ENCODE measurements around the gene KCNIP2. TPM values are rescaled to one million over a fixed set of nuclear protein-coding genes. Genes with fewer than 3 reads are reported as not detected.
A peak's percentile ranks its signal among the peaks of the same experiment; 100 is the strongest.

Gene KCNIP2
- total and polyA plus RNA-seq, 4 donors, result 3.9 to 9.0 (median 4.3) TPM; not detected in 1

DNA sequence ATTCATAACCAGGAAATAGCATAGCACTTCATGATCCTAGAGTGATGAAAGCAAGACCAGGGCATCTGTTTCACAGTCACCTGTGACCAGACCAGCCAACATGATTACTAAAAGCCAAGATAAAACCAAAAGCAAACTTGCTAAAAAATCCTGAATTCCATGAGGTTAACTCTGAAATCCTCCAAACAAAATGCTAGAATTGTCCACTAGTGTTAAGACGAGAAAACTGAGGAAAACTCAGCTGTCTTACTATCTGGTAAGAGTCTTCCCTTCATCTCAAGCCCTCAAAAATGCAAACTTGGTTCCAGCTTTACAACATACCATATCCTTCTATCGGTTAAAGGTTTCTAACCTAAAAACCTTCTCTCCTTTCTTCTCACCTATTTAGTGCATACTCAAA, 59.0 kb downstream of the KCNIP2 start:
- Histone ChIP-seq H3K36me3 (ENCODE audit: control insufficient read depth in 1 of 2, insufficient read depth in 2 of 2, low read length in 1 of 2) (peaks cover 6 to 7% of the 10 kb centered on the region in 2 donors), H3K4me3 (ENCODE audit: low read length in 2 of 2) (no peak overlapping the region), H3K4me1 (ENCODE audit: control insufficient read depth in 1 of 2, insufficient read depth in 2 of 2, low read length in 2 of 2) (no peaks in the 10 kb centered on the region), H3K27ac (ENCODE audit: low read depth in 1 of 2, low read length in 2 of 2) (no peak overlapping the region), H3K27me3 (ENCODE audit: control insufficient read depth in 1 of 2, insufficient read depth in 2 of 2, low read length in 1 of 2) (no peaks in the 10 kb centered on the region), H3K9me3 (ENCODE audit: control insufficient read depth, low read length) (no peaks in the 10 kb centered on the region)
- intact Hi-C loops (cut with DNase I), result loop anchor here (5.0 kb wide), 3 partner anchors 182 to 567 kb away; no protein-coding TSS in a partner anchor
- whole genome bisulfite sequencing, 2 donors, result 68 to 76% methylated on average over 2 of the region's 2 CpGs
- ATAC-seq (ENCODE audit: low FRiP score), result no peak
- no peak for DNase-seq

DNA sequence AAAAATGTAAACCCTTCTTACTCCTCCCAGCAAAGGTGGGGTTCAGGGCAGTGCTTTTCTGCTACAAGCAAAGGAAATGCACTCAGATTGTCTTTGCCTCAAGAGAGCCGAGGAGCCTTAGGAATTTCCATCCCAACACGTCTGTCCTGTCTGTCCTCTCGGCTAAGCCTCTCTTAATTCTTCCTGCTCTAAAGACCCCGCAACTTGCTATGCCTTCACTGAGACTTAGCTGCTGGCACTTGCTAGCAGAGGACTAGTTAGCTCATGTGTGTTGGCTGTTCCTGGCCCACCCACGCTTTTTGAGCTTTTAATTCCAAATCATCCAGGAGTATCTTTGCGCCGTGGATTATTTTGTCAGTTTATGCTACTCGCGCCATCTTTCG, 59.9 kb downstream of the KCNIP2 start:
- H3K27me3 ChIP-seq (ENCODE audit: control insufficient read depth in 1 of 2, insufficient read depth in 2 of 2, low read length in 1 of 2), result no peaks in the 10 kb centered on the region
- peaks cover 4 to 7% of the 10 kb centered on the region in 2 donors for H3K36me3 ChIP-seq (ENCODE audit: control insufficient read depth in 1 of 2, insufficient read depth in 2 of 2, low read length in 1 of 2)
- no peaks in the 10 kb centered on the region for H3K9me3 ChIP-seq (ENCODE audit: control insufficient read depth, low read length)
- H3K4me1 ChIP-seq (ENCODE audit: control insufficient read depth in 1 of 2, insufficient read depth in 2 of 2, low read length in 2 of 2), result no peaks in the 10 kb centered on the region
- intact Hi-C loops (cut with DNase I), result loop anchor here (5.0 kb wide), 3 partner anchors 181 to 566 kb away; no protein-coding TSS in a partner anchor
- H3K27ac ChIP-seq (ENCODE audit: low read depth in 1 of 2, low read length in 2 of 2), result no peak overlapping the region
- 45 to 46% methylated on average over 10 of the region's 10 CpGs for WGBS, 2 donors
- peak overlapping the region; percentile 43 to 49 for H3K4me3 ChIP-seq (ENCODE audit: low read length in 2 of 2)
- peak in 1 of 2 donors; percentile 8 for DNase-seq
- ATAC-seq (ENCODE audit: low FRiP score), result no peak

DNA sequence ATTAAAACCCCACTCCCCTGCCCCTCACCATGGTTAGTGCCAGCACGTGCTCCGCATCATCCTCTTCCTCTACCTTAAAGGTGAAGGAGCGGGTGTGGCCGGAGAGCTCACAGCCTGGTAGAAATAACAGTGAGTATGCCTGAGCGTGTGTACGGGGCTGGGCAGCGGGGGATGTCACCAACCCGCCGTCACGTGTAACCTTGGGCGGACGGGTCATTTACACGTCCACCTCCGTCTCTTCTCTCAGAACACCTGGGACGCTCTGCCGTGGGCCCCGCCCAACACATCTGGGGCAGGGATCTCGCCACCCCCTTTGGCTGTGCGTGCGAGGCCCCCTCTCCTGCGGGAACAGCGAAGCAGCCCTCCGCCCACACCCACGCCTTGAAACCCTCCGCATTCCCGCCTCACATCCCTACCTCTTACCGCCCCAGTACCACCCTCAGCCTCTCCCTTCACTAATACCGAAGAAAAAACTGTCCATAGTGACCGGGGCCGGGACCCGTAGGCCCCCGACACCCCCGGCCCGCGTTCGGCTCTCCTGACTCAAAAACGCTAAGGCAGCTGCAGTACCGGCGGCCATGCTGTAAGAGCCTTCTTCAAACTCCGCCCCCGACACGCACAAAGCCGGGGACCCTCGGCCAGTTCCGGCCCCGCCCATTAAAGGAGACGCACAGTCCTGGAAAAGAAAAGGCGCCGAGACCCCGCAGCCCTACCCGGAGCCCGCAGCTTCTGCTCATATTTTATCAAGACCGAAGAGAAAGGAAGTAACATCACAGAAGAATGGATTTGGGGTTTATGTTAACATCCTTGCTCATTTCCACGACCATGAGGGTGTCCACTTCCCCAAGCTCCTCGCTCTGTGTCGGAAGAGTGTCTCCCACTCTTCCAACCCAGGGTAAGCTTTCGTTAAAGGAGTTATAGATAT, 60.5 kb downstream of the KCNIP2 start, which contains the start of gene NPM3:
Gene NPM3 (minus strand): TSS at position 636 of the 925 bp plus-strand sequence. CDS start 56 bp downstream, at position 580.
- ATAC-seq (ENCODE audit: low FRiP score) (peak; percentile 75), DNase-seq (peak; percentile 89 to 94)
- intact Hi-C loops (cut with DNase I), result loop anchor here (5.0 kb wide), 3 partner anchors 181 to 566 kb away; no protein-coding TSS in a partner anchor
- H3K4me1 ChIP-seq (ENCODE audit: control insufficient read depth in 1 of 2, insufficient read depth in 2 of 2, low read length in 2 of 2), result no peaks in the 10 kb centered on the region
- peaks cover 4 to 7% of the 10 kb centered on the region in 2 donors for H3K36me3 ChIP-seq (ENCODE audit: control insufficient read depth in 1 of 2, insufficient read depth in 2 of 2, low read length in 1 of 2)
- H3K27me3 ChIP-seq (ENCODE audit: control insufficient read depth in 1 of 2, insufficient read depth in 2 of 2, low read length in 1 of 2), result no peaks in the 10 kb centered on the region
- H3K27ac ChIP-seq (ENCODE audit: low read depth in 1 of 2, low read length in 2 of 2), result no peak within 1 kb of the TSS
- peak within 1 kb of the TSS; percentile 43 to 49 for H3K4me3 ChIP-seq (ENCODE audit: low read length in 2 of 2)
- 1 to 2% methylated on average over 54 to 57 of the region's 57 CpGs for WGBS, 2 donors
- no peaks in the 10 kb centered on the region for H3K9me3 ChIP-seq (ENCODE audit: control insufficient read depth, low read length)

DNA sequence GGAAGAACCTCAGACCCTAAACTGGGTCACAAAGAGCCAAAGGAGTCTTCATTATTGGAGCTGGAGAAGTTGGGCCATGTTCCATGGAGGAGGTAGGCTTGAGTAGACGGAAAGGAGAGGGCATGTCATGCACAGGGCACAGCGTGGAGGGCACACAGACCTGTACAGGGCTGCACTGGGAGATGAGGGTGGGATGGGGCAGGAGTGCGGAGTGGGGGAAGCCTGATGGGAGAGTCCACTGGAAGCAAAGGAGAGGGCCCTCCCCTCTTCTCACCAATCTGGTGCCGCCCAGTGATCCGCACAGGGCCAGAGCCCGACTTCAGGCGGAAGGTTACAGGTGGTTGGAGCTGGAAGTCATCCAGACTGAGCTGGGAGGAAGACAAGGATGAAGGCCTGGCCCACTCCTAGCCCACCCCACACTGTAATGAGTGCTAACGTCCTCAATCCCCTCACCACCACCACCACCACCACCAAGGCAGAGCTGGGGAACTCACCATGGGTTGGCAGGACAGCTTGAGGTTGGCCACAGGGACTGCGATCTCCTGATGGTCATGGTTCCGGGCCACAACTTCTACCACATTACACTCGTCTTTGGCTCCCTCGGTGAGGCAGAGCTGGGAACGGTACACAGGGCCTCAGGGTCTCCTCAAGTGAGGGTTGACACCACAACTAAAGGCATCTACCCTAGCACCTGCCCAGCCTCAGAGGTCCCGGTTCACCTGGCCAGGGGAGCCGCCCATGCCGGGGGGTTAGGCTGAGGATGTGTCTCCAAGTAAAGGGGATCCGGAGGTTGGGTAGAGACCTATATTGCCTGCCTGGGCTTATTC, 61.4 kb downstream of the KCNIP2 start:
- Histone ChIP-seq H3K9me3 (ENCODE audit: control insufficient read depth, low read length) (no peaks in the 10 kb centered on the region), H3K4me1 (ENCODE audit: control insufficient read depth in 1 of 2, insufficient read depth in 2 of 2, low read length in 2 of 2) (no peaks in the 10 kb centered on the region), H3K27ac (ENCODE audit: low read depth in 1 of 2, low read length in 2 of 2) (no peak overlapping the region), H3K27me3 (ENCODE audit: control insufficient read depth in 1 of 2, insufficient read depth in 2 of 2, low read length in 1 of 2) (no peaks in the 10 kb centered on the region), H3K36me3 (ENCODE audit: control insufficient read depth in 1 of 2, insufficient read depth in 2 of 2, low read length in 1 of 2) (peaks cover 4 to 7% of the 10 kb centered on the region in 2 donors), H3K4me3 (ENCODE audit: low read length in 2 of 2) (no peak overlapping the region)
- intact Hi-C loops (cut with DNase I), result loop anchor here (2.0 to 5.0 kb wide), 4 partner anchors 179 to 565 kb away; no protein-coding TSS in a partner anchor
- DNase-seq (peak in 1 of 2 donors; percentile 65), ATAC-seq (ENCODE audit: low FRiP score) (no peak)
- 54 to 55% methylated on average over 17 of the region's 17 CpGs for WGBS, 2 donors

DNA sequence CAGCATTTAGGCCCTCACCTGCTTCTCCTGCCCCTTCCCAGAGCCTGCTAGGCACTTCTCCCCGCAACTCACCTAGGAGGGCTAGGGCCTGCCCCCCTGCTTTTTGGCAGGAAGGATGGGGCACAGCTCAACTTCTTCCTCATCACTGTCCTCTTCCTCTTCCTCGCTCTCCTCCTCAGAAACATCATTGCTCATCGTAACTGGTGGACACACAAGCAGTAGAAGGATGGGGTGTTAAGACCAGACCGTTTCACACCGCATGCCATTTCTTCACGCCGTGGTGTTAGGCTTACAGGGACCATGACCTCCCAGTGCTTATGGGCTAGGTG, 62.0 kb downstream of the KCNIP2 start:
- intact Hi-C loops (cut with DNase I), result loop anchor here (2.0 to 5.0 kb wide), 4 partner anchors 179 to 564 kb away; no protein-coding TSS in a partner anchor
- DNase-seq, result peak in 1 of 2 donors; percentile 56
- 77 to 83% methylated on average over 7 of the region's 7 CpGs for WGBS, 2 donors

DNA sequence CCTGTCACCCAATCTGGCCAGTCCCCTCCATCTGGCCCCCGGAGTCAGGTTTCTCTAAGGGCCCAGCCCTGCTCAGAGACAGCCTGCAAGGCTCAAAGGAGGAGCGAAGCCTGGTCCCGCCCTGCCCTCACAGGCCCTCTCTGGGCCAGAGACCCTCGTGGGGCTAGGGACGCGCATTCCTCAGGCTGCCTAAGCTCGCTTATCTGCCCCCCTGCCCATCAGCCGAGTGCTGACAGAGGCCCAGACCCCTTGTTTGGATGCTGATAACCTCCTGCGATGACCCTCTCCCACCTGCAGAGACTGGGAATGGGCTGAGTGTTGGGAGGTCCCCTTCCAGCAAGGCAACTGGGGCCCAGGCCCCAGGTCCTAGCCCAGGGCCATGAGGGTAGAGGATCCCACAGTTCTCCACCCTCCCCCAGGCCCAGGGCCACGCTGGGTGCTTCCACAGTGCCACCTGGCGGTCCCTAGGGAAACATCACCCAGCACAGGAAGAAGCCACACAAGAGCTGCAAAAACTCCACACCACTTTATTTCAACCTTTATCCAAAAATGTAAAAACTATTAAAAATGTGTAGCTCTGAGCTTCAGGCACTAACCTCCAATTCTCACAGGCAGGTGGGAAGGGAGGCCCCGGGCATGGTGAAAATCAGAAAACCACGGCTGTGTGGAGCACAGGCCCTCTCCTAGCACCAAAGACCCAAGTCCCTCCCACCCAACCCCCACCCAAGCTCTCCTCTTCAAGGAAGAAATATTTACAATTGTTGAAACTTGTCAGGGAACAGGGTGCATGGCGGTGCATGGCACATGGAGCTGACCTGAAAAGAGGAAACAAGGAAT, 62.6 kb downstream of the KCNIP2 start:
- ATAC-seq (ENCODE audit: low FRiP score) (peak; percentile 74), DNase-seq (peak; percentile 69 to 87)
- Histone ChIP-seq H3K4me1 (ENCODE audit: control insufficient read depth in 1 of 2, insufficient read depth in 2 of 2, low read length in 2 of 2) (no peaks in the 10 kb centered on the region), H3K36me3 (ENCODE audit: control insufficient read depth in 1 of 2, insufficient read depth in 2 of 2, low read length in 1 of 2) (peaks cover 2% of the 10 kb centered on the region in 2 donors), H3K4me3 (ENCODE audit: low read length in 2 of 2) (no peak overlapping the region), H3K27me3 (ENCODE audit: control insufficient read depth in 1 of 2, insufficient read depth in 2 of 2, low read length in 1 of 2) (no peaks in the 10 kb centered on the region), H3K27ac (ENCODE audit: low read depth in 1 of 2, low read length in 2 of 2) (no peak overlapping the region), H3K9me3 (ENCODE audit: control insufficient read depth, low read length) (no peaks in the 10 kb centered on the region)
- intact Hi-C loops (cut with DNase I), result loop anchor here (2.0 to 5.0 kb wide), 4 partner anchors 178 to 564 kb away; no protein-coding TSS in a partner anchor
- WGBS, 2 donors, result 58 to 60% methylated on average over 14 of the region's 14 CpGs

More for the DNA sequence above, 62.0 kb downstream of the KCNIP2 start:
- no peak for ATAC-seq (ENCODE audit: low FRiP score)
- Histone ChIP-seq H3K4me1 (ENCODE audit: control insufficient read depth in 1 of 2, insufficient read depth in 2 of 2, low read length in 2 of 2) (no peaks in the 10 kb centered on the region), H3K27ac (ENCODE audit: low read depth in 1 of 2, low read length in 2 of 2) (no peak overlapping the region), H3K27me3 (ENCODE audit: control insufficient read depth in 1 of 2, insufficient read depth in 2 of 2, low read length in 1 of 2) (no peaks in the 10 kb centered on the region), H3K36me3 (ENCODE audit: control insufficient read depth in 1 of 2, insufficient read depth in 2 of 2, low read length in 1 of 2) (peaks cover 4 to 6% of the 10 kb centered on the region in 2 donors), H3K9me3 (ENCODE audit: control insufficient read depth, low read length) (no peaks in the 10 kb centered on the region), H3K4me3 (ENCODE audit: low read length in 2 of 2) (no peak overlapping the region)

DNA sequence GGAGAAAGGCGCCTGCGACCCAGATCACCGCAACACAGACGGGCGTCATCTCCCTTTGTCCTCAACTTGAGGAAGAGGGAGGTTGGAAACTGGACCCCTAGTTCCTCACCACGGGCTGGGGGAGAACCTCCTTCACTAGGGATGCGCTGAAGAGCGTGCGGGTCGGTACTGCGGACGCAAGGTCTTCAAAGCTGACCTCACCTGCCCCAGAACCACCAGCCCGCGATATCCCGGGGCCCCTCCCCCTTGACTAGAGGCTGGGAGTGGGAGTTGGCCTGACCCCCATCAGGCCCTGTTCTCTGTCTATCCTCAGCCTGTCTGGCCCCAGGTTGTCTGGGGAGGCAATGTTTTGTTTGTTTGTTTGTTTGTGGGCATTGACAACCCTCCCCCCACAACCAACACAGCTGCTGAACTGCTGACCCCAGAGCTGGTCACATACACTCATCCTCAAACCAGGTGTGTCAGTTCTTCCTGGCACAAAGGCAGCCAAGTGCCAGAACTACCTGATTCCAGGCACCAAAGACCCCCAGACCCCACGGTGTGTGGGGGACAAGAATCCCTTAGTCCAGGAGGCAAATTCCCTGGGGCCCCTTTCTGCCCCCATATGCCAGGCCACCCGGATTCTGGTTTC, 63.3 kb downstream of the KCNIP2 start:
- peak in 1 of 2 donors; percentile 62 for DNase-seq
- 22 to 24% methylated on average over 17 of the region's 17 CpGs for WGBS, 2 donors

More for the DNA sequence above, 63.3 kb downstream of the KCNIP2 start:
- Histone ChIP-seq H3K4me3 (ENCODE audit: low read length in 2 of 2) (no peak overlapping the region), H3K27me3 (ENCODE audit: control insufficient read depth in 1 of 2, insufficient read depth in 2 of 2, low read length in 1 of 2) (no peaks in the 10 kb centered on the region), H3K4me1 (ENCODE audit: control insufficient read depth in 1 of 2, insufficient read depth in 2 of 2, low read length in 2 of 2) (no peaks in the 10 kb centered on the region), H3K36me3 (ENCODE audit: control insufficient read depth in 1 of 2, insufficient read depth in 2 of 2, low read length in 1 of 2) (no peaks in the 10 kb centered on the region), H3K27ac (ENCODE audit: low read depth in 1 of 2, low read length in 2 of 2) (no peak overlapping the region), H3K9me3 (ENCODE audit: control insufficient read depth, low read length) (no peaks in the 10 kb centered on the region)
- intact Hi-C loops (cut with DNase I), result loop anchor here (2.0 to 5.0 kb wide), 4 partner anchors 178 to 563 kb away; no protein-coding TSS in a partner anchor
- ATAC-seq (ENCODE audit: low FRiP score), result no peak
